Spleen (tissue), 7 donors: ENCODE data around the gene LDLRAD1.

Experiments
- POLR2A ChIP-seq, 3 donors: fragments of 450-650 bp; IDR thresholded peaks; one replicate each; pipeline ENCODE4 v1.5.1; 2017; ENCODE audit warnings: antibody characterized with exemption in 3 of 3, mild to moderate bottlenecking in 1 of 3
- POLR2AphosphoS5 ChIP-seq, 3 donors: sonication (generic); formaldehyde crosslinking; IDR thresholded peaks; one replicate each; pipeline ENCODE4 v1.5.1; 2017; ENCODE audit warnings: antibody characterized with exemption in 3 of 3
- TF ChIP-seq, protein P1 (sequence below), 11 experiments: fragments of 200-600 bp in 7 of 11; fragments of 450-650 bp in 4 of 11; sonication (generic) in 4 of 11; IDR thresholded peaks in 8 of 11; conservative IDR thresholded peaks in 3 of 11; 1 replicate in 7 of 11; 2 replicates in 4 of 11; pipeline versions ENCODE4 v1.4.0 to v1.8.0; 2016 to 2021; ENCODE audit warnings: antibody characterized with exemption in 11 of 11, inconsistent platforms in 4 of 11, mild to moderate bottlenecking in 1 of 11
- donor health status: DM: no; HTN: no; CAD: no; lungs with moderate emphysema.
- donor health status: DM: no; HTN: no; CAD: no.
- donor health status: DM: no; HTN: no; CAD: no.

DNA sequence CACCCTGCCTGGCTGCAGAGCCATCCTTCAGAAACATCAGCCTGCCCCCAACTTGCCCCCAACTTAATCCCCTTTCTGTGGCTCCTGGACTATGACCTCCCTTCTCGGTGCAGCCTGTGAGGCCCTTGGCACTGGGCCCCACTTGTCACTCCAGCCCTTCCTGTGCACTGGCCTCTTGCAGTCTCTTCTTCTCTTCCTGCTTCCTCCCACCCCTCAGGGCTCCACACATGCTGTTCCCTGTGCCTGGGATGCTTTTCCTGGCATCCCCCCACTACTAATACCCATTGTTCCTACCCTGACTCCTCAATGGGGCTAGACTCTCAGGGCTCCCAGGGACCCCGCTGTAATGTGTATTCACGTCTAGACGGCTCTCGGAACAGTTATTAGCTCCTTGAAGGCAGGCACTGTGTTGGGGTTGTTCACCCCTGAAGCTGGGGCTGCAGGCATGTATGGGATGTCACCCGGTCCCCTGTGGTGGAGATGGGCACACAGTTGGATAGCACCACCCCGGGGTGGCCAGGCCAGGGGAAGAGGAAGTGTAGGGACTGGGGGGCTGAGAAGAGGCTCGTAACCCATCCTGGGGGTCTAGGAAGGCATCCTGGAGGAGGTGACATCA is 4.5 kb downstream of the LDLRAD1 start:
- TF ChIP-seq POLR2A (IDR thresholded peaks at IDR 0.05) (no peak), POLR2AphosphoS5 (IDR thresholded peaks at IDR 0.05) (no peak)
- TF ChIP-seq, protein P1, sequence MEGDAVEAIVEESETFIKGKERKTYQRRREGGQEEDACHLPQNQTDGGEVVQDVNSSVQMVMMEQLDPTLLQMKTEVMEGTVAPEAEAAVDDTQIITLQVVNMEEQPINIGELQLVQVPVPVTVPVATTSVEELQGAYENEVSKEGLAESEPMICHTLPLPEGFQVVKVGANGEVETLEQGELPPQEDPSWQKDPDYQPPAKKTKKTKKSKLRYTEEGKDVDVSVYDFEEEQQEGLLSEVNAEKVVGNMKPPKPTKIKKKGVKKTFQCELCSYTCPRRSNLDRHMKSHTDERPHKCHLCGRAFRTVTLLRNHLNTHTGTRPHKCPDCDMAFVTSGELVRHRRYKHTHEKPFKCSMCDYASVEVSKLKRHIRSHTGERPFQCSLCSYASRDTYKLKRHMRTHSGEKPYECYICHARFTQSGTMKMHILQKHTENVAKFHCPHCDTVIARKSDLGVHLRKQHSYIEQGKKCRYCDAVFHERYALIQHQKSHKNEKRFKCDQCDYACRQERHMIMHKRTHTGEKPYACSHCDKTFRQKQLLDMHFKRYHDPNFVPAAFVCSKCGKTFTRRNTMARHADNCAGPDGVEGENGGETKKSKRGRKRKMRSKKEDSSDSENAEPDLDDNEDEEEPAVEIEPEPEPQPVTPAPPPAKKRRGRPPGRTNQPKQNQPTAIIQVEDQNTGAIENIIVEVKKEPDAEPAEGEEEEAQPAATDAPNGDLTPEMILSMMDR (IDR thresholded peaks at IDR 0.05 in 8 of 11, conservative IDR thresholded peaks at IDR 0.05 in 3 of 11), result no peak
